ENCODE data around the gene HDDC3.

- no peak for TF ChIP-seq CTCF (conservative IDR thresholded peaks at IDR 0.05)
- TF ChIP-seq ZFX (IDR thresholded peaks at IDR 0.05) = no peak
Measured at GRCh38 chr15:90882781-90883525, 49.4 kb downstream of the HDDC3 start.
